Measurements from ENCODE around the gene FARS2.
"Not testable (repeated sequence)": the region's sequence is repeated elsewhere in the genome, so short reads cannot be mapped to it uniquely, and the experiment has no call there.

Gene FARS2

DNA sequence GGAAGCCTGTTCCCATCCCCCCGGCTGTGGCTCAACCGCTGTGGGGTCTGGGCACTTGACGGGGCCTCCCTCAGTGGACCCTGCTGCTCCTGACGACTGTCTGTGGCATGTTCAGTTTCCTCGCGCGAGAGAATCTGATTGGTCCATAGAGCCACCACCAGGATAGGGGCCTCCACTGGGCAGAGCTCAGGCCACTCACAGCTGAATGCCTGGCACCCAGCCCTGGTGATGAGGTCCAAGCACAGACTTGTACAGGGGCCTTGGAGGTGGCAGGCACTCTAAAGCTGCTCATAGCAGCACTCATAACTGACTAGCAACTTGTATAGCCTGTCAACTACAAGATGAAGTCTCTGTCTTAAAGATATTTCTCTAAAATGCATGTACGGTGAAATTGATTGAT is 377.4 kb downstream of the FARS2 start:
- peak; percentile 77 for DNase-seq (ENCODE audit: low spot score)

DNA sequence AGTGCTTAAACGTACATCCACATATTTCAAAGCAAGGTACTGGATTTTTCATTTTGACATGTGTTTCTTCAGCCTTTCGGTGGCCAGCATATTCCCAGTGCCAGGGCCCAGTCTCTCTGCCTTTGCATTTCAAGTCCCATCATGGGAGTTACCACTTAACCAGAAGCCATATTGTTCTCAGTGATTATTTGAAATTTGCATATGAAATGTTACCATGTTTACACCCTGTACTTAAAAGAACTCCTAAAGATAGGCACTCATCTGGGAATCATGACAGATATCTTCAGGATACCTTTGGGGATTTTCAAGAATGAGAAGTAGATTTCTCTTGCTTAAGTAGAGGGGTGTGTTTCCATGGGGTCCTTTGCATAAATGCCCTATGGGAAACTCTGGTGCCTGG is 377.9 kb downstream of the FARS2 start:
- no peak for DNase-seq (ENCODE audit: low spot score)

DNA sequence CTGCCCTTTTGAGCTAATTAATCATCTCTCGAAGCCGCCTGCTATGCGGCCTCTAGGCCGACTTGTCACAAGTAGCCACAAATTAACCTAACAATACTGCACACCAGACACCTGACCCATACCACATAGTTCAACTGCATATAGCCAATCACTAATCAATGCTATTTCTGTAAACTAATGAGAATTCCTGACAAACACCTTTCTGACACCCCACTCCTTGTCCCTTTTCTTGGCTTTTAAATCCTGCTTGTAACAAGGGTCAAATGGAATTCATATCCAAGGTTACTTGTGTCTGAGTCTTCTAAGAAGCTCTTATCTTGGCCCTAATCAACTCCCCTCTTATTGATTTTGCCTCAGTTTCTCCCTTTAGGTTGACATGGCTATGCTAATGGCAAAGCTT is 379.3 kb downstream of the FARS2 start:
- DNase-seq (ENCODE audit: low spot score), result no peak

DNA sequence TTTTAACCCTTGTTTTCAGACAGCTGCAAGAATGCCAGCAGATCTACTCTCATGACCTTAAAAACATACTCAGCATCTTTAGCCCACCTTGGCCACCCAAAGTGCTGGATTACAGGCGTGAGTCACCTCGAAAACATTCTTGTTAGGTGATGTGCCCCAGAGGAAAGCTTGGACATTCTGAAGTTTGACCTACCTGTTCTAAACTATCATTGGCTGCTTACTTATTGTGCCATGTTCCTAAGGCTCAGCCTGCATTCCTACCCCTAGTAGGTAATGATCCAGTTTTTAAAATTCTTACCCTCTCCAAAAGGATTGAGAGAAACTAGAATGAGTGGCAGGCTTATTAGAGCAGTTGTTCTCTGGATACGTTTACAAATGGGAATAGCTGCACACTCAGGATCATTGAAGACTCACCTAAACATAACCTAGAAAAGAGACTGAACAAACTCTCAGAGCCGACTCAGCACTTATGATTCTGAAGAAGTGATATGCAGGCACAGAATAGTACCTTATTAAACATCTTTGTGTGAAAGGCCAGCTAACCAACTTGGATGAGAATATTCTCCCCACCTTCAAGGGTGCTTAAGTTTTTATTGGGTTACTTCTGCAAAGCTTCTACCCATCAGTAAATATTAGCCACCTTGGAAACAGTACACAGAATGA is 383.3 kb downstream of the FARS2 start:
- DNase-seq (ENCODE audit: low spot score), result no peak

DNA sequence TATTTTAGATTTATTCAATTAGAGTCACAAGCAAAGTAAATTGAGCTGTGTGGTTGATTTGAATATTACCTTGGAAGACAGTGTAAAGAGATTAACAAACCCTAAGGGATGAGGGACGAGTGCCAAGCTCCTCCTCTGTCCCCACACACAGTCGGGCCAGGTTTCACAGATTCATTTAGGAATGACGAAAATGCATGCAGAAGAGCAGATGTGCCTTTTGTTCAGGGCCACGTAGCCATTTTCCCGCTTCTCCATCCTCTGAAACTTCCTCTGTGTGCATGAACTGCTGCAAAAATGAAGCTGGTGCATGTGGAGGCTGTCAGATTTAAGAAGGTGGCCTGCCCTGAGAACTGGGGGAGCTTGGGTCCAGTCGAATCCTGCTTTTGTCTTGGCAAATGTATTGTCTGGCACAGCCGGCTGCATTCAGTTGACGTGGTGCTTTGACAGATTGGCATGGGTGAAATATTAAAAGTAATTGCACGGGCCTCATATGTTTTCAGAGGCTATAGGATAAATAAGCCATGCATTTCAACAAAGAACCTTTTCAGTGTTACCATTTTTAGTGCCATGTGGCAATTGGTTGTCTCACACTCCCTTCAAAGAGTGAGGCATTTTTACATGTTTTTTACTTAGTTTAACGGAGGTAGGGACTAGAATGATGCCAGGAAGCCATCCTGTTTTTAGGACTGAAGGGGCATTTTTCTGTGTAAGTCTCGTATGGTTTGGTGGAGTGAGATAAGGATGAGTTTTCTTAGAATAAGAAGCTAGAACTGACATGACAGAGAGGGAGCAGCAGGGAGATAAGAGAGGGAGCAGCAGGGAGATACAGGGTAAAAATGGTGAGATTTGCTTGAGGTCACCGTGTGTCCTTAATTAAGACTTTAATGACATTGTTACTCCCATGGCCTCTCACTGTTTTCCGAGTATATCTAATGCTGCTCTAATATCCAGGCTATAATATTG is 384.3 kb downstream of the FARS2 start:
- DNase-seq (ENCODE audit: low spot score), result no peak

DNA sequence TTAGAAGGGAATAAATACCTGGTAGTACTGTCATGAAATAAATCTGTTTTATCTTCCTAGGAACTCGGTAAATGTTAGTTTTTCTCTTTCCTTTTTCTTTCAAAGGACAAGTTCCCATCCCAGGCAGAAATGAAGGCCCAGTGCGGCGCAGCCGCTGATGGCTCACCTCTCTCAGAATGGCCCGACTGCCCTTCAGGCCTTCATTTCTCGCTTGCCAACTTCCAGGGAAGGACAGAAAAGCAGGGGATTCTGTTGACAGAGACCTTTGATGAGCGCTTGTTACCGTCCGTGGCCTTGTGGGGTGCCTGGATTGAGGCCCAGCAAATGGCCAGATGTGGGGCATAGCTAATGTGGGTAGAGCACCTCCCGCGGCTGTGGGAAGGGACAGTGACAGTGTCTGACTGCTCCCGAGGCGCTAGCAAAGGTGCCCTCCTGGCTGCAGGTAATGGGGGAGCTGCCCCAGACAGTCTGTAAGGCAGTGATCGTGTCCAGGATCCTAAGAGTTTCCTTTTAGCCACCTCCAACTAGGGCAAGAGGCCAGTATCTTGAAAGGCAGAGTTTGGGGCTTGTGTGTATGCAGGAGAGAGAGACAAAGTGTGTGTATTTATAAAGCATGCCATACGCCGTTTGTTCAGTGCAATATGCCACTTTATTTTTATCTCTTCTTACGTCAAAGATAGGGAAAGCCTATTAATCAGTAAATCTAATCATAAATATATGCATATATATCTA is 391.3 kb downstream of the FARS2 start:
- no peak for DNase-seq (ENCODE audit: low spot score)

DNA sequence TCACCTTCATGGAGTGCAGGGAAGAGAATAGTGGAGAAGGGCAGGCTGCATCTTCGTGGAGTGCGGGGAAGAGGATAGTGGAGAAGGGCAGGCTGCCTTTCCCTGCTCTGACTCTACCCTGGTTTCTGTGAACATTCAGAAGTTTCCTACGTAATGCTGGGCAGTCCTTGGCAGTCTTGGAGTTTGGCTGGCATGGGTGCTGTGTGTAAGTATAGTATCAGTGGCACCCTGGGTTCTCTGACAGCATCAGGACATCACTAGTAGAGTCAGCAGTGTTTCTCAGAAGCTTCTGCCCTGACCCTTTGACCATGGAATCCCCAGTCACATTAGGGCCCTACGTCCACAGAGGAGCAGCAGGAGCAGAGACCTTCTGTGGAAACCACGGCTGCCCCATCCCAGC is 392.5 kb downstream of the FARS2 start:
- DNase-seq (ENCODE audit: low spot score), result no peak

DNA sequence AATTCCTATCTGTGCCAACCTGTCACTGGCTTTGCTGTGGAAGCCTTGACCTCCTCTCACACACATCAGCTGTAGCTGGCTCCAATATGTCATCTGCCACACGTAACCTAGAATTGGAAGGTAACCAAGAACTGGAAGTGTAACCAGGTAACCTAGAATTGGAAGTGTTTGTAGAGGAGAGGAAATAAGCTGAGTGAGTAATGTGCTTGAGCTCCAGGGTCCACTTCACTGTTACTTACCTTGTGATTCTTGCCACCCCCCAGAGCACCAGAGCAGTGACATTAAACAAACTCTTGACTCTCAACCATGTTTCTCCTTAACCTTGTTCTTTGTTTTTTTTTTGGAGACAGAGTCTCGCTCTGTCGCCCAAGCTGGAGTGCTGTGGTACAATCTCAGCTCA is 394.9 kb downstream of the FARS2 start:
- no peak for DNase-seq (ENCODE audit: low spot score)

DNA sequence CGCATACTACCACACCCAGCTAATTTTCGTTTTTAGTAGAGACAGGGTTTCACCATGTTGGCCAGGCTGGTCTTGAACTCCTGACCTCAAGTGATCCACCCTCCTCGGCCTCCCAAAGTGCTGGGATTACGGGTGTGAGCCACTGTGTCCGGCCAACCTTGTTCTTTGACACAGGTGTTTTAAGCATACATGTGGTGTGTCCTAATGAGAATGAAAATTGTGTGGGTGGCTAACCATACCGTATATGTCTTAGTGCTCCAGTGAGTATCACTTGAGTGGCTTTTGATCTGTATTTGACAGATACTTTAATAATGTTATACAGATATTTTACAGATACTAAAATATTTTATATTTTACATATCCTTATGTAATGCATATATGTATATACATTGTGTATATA is 395.4 kb downstream of the FARS2 start:
- not testable (repeated sequence) for DNase-seq (ENCODE audit: low spot score)

DNA sequence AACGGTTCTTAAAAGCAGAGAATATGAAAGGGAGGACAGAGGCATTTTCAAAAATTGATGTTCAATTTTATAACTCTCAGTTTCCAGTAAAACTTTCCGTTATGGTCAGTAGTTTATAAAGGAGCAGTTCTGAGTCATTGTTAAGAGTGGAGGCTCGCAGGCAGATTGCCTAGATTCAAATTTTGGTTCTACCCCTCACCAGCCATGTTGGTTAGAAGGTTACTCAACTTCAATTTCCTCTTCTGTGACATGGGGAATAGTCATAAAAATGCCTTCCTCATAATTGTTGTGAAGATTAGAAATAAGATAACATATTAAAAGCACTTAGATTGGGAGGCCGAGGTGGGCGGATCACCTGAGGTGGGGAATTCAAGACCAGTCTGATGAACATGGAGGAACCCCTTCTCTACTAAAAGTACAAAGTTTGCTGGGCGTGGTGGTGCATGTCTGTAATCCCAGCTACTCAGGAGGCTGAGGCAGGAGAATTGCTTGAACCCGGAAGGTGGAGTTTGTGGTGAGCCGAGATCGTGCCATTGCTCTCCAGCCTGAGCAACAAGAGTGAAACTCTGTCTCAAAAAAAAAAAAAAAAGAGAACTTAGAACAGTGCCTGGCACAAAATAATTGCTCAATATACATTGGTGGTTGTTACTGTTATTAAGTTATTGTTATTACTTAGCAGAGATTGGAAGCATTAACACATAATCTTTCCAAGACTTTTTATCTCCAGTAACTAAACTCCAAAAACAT is 396.5 kb downstream of the FARS2 start:
- no peak for DNase-seq (ENCODE audit: low spot score)

DNA sequence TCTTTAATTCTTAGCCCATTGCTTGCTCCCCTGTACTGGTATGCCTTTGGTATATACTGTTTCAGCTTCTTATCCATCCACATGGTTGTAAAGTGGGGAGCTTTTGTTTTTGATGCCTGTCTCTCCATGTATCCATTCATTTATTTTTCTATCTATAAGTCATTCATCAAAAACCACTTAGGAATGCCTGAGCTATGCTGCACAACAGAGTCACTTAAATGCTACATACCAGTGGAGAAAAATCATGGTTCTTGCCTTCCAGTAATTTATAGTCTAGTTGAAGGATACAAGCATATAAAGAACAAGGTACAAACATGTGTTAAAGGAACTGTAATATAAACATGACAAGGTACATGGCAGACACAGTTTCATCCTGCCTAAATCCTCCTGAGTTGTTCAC is 398.2 kb downstream of the FARS2 start:
- no peak for DNase-seq (ENCODE audit: low spot score)

DNA sequence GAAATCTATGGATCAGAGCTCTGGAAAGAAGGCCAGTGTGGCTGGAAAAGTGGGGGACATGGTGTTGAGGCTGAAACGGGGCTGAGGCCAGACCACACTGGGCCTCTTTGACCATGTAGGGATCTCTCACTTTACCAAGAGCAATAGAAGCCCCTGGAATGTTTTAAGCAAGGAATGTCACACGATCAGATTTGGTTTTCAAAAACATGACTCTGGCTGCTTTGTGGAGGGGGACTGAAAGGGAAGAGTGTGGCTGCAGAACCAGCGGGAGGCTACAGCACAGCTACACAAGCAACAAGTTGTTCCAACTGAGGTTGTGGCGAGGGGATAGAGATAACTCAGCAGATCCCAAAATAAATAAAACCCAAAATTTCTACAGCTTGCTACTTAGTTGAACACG is 399.5 kb downstream of the FARS2 start:
- no peak for DNase-seq (ENCODE audit: low spot score)

DNA sequence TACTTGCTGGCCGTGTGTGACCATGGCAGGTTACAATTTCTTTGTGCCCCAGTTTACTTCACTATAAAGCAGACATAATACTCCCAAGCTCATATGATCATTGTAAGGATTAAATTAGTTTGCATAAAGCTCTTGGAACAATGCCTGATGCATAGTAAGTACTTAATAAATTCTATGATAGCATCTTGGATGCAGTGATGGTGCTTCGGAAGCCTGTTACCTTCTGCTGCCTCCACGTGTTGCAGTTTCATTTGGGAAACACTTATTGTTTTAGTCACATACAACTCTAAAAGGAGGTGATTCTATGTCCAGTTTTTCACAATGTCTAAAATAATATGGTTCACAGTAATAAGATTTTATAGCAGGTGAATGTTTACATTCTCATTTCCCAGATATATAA is 401.5 kb downstream of the FARS2 start:
- no peak for DNase-seq (ENCODE audit: low spot score)

DNA sequence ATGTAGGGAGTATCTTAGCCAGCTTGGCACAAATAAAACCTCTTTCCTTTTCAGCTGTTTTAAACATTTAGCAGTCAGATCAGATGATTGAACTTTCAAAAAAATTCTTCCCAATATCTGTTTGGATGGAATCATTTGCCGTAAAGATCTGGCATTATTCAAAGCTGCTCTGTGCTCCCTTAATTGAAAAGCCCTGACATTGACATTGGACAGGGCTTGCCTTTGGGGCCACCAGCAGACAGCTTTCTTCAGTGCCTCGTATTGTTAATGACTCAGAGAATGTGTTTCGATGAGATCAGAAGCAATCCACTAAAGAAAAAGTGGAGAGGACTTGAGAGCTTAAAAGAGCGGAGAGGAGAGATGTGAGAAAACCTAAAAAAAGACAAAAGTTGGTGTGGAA is 401.9 kb downstream of the FARS2 start:
- DNase-seq (ENCODE audit: low spot score), result no peak

DNA sequence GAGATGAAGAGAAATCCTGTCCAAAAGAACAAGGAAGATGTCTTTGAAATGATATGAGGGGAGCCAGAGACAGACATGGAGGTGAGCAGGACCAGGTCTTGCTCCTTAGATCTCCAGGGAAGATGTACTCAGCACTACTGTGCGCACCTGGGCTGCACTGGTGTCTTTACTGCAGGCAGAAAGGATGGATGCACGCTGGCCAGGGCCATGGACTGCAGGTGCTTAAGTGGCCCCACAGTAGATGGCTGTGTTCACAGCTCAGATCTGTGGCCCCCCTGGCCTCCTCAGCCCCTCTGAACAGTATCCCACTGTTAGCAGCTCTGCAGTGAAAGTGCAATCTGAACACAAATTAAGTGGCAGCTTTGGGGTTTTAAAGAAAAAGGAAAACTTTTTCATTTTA is 402.4 kb downstream of the FARS2 start:
- no peak for DNase-seq (ENCODE audit: low spot score)

DNA sequence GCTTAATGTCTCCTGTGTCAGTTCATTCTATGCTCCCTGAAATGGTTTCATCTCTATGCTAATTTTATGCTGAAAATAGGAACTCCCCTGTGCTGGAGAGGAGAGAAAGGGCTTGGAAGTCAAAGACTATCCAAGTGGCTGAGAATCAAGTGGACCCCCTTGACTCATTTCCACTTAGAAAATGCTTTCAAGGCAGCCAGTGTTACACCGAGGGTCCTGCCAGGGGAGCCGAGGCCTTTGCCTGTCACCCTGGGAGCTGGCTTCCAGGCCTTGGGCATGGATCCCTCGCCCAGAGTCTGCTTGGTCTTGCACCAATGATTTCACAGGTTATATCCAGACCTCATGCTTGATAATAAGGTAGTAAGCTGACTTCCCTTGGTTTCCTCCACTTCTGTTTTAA is 402.8 kb downstream of the FARS2 start:
- DNase-seq (ENCODE audit: low spot score), result no peak

DNA sequence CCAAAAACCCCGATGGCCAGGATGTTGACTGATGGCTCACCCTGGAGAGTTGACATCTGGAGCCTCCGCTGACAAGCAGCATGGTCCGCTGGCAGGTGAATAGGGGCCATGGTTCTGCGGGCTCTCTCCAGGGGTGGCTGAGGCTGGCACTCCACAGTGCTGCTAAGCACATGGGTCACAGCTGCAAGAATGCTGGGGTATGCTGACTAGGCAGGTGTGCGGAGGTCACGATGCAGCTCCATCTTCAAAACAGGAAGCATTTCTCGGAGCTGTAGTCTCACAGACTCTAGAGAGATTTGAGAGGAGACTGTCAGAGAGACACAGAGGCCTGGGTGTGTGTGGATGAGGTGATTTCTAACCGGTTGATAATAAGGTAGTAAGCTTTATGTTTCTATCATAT is 403.9 kb downstream of the FARS2 start:
- DNase-seq (ENCODE audit: low spot score), result no peak

DNA sequence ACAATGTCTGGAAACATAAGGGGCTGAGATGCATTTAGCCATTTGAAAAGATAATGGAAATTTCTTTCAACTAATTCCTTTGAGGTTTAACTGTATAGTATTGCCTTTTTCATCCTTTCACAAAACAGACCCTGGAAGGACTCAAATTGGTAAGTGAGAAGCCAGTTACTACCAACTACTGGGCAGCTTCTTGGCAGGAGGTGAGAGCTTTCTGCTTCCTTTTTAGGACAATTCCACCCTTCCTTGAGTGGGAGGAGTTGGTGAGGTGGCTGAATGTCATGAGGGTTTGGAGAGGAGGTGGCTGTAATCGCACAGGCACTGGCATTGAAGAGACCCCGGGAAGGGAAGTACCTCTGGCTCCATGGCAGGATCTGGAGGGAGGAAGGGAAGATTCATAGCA is 404.4 kb downstream of the FARS2 start:
- no peak for DNase-seq (ENCODE audit: low spot score)

DNA sequence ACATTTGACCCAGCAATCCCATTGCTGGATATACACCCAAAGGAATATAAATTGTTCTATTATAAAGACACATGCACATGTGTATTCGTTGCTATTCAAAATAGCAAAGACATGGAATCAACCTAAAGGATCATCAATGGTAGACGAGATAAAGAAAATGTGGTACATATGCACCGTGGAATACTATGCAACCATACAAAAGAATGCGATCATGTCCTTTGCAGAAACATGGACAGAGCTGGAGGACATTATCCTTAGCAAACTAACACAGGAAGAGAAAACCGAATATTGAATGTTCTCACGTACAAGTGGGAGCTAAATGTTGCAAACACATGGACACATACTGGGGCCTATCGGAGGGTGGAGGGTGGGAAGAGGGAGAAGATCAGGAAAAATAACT is 405.4 kb downstream of the FARS2 start:
- no peak for DNase-seq (ENCODE audit: low spot score)

DNA sequence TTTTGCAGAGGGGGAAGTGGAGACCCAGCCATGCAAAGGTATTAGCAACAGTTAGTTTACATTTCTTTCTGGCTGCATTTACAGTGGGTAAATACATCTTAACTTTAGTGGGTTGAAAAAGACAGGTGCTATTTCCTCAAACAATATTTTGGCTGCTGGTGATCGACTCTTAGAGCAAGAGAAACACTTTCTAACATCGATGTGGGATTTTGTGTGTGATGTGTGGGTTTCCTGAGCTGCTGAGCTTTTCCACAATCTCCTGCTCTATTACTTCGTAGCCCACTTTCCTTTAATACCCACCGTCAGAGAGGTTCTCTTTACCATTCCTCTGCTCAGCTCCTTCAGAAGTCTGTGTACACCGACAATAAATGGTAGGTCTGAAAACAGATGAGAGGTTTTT is 406.4 kb downstream of the FARS2 start:
- DNase-seq (ENCODE audit: low spot score), result no peak

DNA sequence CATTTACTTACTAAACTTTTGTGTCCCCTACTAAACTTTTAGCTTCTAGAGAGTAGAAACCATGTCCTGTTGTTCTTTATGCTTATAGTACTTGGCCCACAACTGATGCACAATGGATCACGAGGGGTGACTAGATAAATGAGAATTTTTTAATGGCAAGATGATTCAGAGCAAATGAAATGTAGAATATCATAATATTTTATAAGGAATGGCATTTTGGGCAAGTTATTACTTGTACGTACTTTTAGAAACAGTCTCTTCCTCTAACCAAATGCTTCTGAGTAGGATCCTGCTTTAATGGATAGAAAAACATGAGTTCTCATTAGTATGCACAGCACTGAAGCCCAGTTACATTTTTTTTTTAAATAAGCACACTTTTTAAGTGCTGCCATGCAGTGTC is 409.1 kb downstream of the FARS2 start:
- no peak for DNase-seq (ENCODE audit: low spot score)

Measured in Ammon's horn (tissue), 1 donor.